Calu3 (cell line): ENCODE results near the gene FAXDC2. TPM values are rescaled to one million over a fixed set of nuclear protein-coding genes. Genes with fewer than 3 reads are reported as not detected.

Experiments used
- BruUV-seq: library from RNA; stranded (reverse); fragments of 400-500 nt; replicated peaks from 2 replicates; lab custom pipeline; 2021; lab: Mats Ljungman, UMichigan
- CTCF ChIA-PET: fragments of 300-600 bp; sonication (Branson Sonifier 250); formaldehyde crosslinking; loops from one replicate; lab custom pipeline; 2022; ENCODE audit warnings: antibody characterized with exemption; lab: Charles Lee
- DNase-seq: peaks from one replicate; pipeline ENCODE4 v3.0.0; 2022
- H3K27ac Mint-ChIP-seq: one replicate; pipeline ENCODE4 v1.8.0; 2022; ENCODE audit warnings: mixed read lengths; ENCODE audit not compliant: unreplicated experiment
- H3K27me3 Mint-ChIP-seq: one replicate; pipeline ENCODE4 v1.8.0; 2022; ENCODE audit warnings: mixed read lengths; ENCODE audit not compliant: unreplicated experiment
- H3K36me3 Mint-ChIP-seq: one replicate; pipeline ENCODE4 v1.8.0; 2022; ENCODE audit warnings: mild to moderate bottlenecking, moderate library complexity, mixed read lengths; ENCODE audit not compliant: insufficient read depth, unreplicated experiment
- H3K4me1 Mint-ChIP-seq: one replicate; pipeline ENCODE4 v1.8.0; 2022; ENCODE audit warnings: mild to moderate bottlenecking, low read depth, mixed read lengths; ENCODE audit not compliant: unreplicated experiment
- H3K4me3 Mint-ChIP-seq: one replicate; pipeline ENCODE4 v1.8.0; 2022; ENCODE audit warnings: mild to moderate bottlenecking, low read depth, moderate library complexity, mixed read lengths; ENCODE audit not compliant: unreplicated experiment
- H3K9me3 Mint-ChIP-seq: one replicate; pipeline ENCODE4 v1.8.0; 2022; ENCODE audit warnings: low read depth, mixed read lengths; ENCODE audit not compliant: unreplicated experiment
- intact Hi-C: fragments of 100-400 bp; cut with micrococcal nuclease; formaldehyde crosslinking; loops from one replicate; pipeline ENCODE4 v1.10.0; 2022; ENCODE audit not compliant: unreplicated experiment
- total RNA-seq: library from RNA; stranded (reverse); gene quantifications from 2 replicates; pipeline ENCODE4 v1.2.3, GENCODE V29; 2022
- TF ChIP-seq, protein P1 (sequence below): fragments of 200-600 bp; IDR thresholded peaks from one replicate; pipeline ENCODE4 v1.8.0; 2022; ENCODE audit warnings: antibody characterized with exemption; ENCODE audit not compliant: unreplicated experiment

The FAXDC2 gene
- total RNA-seq, 1 experiment from 2014 or later = not detected

DNA sequence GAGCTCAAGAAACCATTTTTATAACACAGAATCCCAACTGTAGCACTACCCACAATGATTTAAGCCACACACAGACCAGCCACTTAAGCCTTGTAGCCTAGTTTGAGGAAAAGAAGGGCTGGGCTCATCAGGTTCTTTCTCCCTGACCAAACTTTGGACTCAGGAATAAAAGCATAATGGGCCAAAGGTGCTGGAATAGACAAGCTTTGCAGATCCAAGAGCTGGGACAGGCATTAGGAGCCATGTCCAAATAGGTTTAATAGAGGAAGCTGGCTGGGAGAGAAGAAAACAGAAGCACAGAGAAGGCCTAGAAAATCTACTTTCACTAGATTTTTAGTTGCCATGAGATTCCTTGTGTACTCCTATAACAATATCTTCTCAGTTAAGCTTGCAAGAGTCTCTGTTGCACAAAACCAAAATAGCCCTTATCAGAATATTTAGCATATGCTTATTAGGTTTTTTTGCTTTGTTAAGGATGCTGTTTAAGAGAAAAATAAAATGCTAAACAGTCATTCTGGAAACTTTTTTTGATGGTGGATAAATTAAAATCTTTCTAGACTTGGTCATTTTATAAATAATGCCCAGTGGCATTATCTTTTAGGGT, 46.3 kb upstream of the FAXDC2 start:
- Mint-ChIP-seq H3K27me3 (no peaks in the 10 kb centered on the region), H3K36me3 (peaks cover 43% of the 10 kb centered on the region), H3K27ac (no peak overlapping the region), H3K4me1 (no peaks in the 10 kb centered on the region), H3K9me3 (no peaks in the 10 kb centered on the region), H3K4me3 (no peak overlapping the region)
- TF ChIP-seq, protein P1, sequence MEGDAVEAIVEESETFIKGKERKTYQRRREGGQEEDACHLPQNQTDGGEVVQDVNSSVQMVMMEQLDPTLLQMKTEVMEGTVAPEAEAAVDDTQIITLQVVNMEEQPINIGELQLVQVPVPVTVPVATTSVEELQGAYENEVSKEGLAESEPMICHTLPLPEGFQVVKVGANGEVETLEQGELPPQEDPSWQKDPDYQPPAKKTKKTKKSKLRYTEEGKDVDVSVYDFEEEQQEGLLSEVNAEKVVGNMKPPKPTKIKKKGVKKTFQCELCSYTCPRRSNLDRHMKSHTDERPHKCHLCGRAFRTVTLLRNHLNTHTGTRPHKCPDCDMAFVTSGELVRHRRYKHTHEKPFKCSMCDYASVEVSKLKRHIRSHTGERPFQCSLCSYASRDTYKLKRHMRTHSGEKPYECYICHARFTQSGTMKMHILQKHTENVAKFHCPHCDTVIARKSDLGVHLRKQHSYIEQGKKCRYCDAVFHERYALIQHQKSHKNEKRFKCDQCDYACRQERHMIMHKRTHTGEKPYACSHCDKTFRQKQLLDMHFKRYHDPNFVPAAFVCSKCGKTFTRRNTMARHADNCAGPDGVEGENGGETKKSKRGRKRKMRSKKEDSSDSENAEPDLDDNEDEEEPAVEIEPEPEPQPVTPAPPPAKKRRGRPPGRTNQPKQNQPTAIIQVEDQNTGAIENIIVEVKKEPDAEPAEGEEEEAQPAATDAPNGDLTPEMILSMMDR = no peak
- CTCF ChIA-PET = no interaction called here
- intact Hi-C loops = no loop called here
- no peak for DNase-seq
- BruUV-seq = no TSS peak

DNA sequence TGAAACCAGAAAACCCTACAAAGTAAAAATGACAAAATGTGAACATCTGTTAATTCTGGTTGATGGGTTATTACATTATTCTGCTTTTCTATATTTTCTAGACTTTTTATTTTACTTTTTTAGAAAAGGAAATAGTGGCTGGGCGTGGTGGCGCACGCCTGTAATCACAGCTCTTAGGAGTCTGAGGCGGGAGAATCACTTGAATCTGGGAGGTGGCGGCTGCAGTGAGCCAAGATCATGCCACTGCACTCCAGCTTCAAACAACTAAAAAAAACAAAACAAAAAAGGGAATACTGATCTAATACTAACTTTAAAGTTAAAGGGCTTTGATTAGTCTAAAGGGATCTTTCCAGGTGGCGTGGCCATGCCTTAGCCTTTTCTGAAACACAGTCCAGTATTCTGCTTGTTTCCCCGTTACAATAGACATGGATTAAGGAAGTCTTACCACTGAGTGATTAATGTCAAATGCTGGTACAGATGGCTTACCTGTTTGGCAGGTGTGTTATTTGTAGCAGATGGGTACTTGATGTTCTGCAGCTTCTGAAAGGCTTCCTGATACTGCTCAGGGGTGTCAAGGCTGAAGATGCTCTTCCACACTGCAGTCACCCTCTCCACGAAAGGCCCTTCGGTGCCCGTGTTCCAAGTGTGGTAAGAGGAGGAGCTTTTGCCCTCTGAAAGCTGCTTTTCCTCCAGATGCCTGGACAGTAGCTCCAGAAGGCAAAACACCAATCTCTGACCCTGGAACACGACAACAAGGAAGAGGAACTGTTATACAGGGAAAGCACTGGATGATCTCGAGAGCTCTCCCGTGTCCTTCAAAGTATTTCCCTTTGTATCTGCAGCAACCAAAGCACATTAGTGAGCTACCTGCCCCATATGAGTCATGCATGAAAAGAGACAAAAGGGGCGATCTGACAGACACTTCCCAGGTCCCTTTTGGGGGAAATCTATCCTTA, 45.5 kb upstream of the FAXDC2 start:
- Mint-ChIP-seq H3K27me3 (no peaks in the 10 kb centered on the region), H3K4me3 (no peak overlapping the region), H3K9me3 (no peaks in the 10 kb centered on the region), H3K27ac (no peak overlapping the region), H3K36me3 (peaks cover 51% of the 10 kb centered on the region), H3K4me1 (no peaks in the 10 kb centered on the region)
- intact Hi-C loops = no loop called here
- TF ChIP-seq, protein P1 = no peak
- CTCF ChIA-PET = no interaction called here
- DNase-seq = no peak
- BruUV-seq = no TSS peak

DNA sequence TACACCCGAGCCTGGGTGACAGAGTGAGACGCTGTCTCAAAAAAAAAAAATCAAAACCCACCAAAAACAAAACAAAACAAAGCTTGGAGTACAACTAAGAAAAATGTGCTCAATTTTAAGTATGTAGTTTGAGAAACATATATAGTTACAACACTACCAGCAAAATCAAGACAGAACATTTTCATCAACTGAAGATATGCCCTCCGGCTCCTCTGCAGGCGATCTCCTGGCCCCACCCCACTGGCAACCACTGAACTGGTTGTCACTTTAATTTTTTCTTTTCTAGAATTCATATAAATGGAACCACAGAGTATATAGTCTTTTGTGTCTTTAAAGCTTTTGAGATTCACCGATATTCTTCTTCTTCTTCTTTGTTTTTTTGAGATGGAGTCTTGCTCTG, 43.0 kb upstream of the FAXDC2 start:
- Mint-ChIP-seq H3K27me3 (no peaks in the 10 kb centered on the region), H3K27ac (no peak overlapping the region), H3K36me3 (peaks cover 60% of the 10 kb centered on the region), H3K4me1 (no peaks in the 10 kb centered on the region), H3K9me3 (no peaks in the 10 kb centered on the region), H3K4me3 (no peak overlapping the region)
- no peak for DNase-seq
- intact Hi-C loops = no loop called here
- CTCF ChIA-PET = no interaction called here
- BruUV-seq = no TSS peak
- TF ChIP-seq, protein P1 = no peak

DNA sequence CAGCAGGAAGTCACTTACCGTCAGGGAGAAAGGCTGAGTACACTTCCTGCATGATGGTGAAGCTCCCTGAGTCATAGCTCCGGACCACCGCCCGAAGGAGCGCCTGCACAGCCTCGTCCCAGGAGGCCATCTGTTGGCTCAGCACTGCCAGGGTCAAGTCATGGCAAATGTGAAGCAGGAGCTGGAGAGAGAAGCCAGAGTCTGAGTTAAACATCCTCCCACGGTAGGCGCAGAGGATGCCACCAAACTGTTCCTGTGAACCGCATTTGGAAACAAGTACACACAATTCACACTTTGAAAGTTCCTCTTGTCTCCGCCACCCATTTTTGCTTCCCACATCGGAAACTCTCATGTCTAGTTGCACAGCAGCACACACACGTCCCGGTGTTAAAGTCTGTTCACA, 42.0 kb upstream of the FAXDC2 start:
- Mint-ChIP-seq H3K4me1 (no peaks in the 10 kb centered on the region), H3K27ac (no peak overlapping the region), H3K27me3 (no peaks in the 10 kb centered on the region), H3K9me3 (no peaks in the 10 kb centered on the region), H3K4me3 (no peak overlapping the region), H3K36me3 (peaks cover 59% of the 10 kb centered on the region)
- BruUV-seq = no TSS peak
- TF ChIP-seq, protein P1 = no peak
- no peak for DNase-seq
- intact Hi-C loops = no loop called here
- CTCF ChIA-PET = no interaction called here
